Osteoblast (primary cell): ENCODE data around the gene DNAJB2. TPM values are rescaled to one million over a fixed set of nuclear protein-coding genes. Genes with fewer than 3 reads are reported as not detected.
A peak's percentile ranks its signal among the peaks of the same experiment; 100 is the strongest.

Experiments
- DNase-seq: peaks from one replicate; pipeline ENCODE4 v3.0.0; 2011; ENCODE audit warnings: low spot score, mixed read lengths; ENCODE audit not compliant: insufficient read length; ENCODE audit errors: missing footprints
- H2AFZ ChIP-seq: 2 replicates; pipeline ENCODE4 v1.6.0; 2011; ENCODE audit warnings: mild to moderate bottlenecking, low read length
- H3K27ac ChIP-seq: 2 replicates; pipeline ENCODE4 v1.5.1; 2011; ENCODE audit warnings: mild to moderate bottlenecking, low read depth, low read length, moderate library complexity
- H3K27me3 ChIP-seq: 2 replicates; pipeline ENCODE4 v1.6.0; 2012; ENCODE audit warnings: mild to moderate bottlenecking, control low read depth, inconsistent platforms, low read length, moderate library complexity; ENCODE audit not compliant: insufficient read depth
- H3K36me3 ChIP-seq: 2 replicates; pipeline ENCODE4 v1.5.1; 2011; ENCODE audit warnings: mild to moderate bottlenecking, low read length, control low read depth, moderate library complexity; ENCODE audit not compliant: insufficient read depth
- H3K4me1 ChIP-seq: 2 replicates; pipeline ENCODE4 v1.5.1; 2011; ENCODE audit warnings: mild to moderate bottlenecking, low read length, control low read depth, moderate library complexity; ENCODE audit not compliant: insufficient read depth
- H3K4me2 ChIP-seq: 2 replicates; pipeline ENCODE4 v1.6.0; 2011; ENCODE audit warnings: mild to moderate bottlenecking, low read length; ENCODE audit not compliant: insufficient read depth
- H3K4me3 ChIP-seq: fragments of 200-600 bp; sonication (generic); 3 replicates; pipeline ENCODE4 v1.5.1; 2012; ENCODE audit warnings: mild to moderate bottlenecking, low read length, inconsistent platforms; ENCODE audit not compliant: insufficient read depth
- H3K79me2 ChIP-seq: 2 replicates; pipeline ENCODE4 v1.6.0; 2012; ENCODE audit warnings: mild to moderate bottlenecking, low read length, control low read depth, inconsistent platforms; ENCODE audit not compliant: insufficient read depth
- H3K9me3 ChIP-seq: 2 replicates; pipeline ENCODE4 v1.5.1; 2011; ENCODE audit warnings: low read depth, low read length, control low read depth
- H4K20me1 ChIP-seq: 2 replicates; pipeline ENCODE4 v1.6.0; 2012; ENCODE audit warnings: mild to moderate bottlenecking, low read length, control low read depth; ENCODE audit not compliant: insufficient read depth
- total RNA-seq: library from RNA; depleted of rRNA; stranded (reverse); fragments of >200 nt; gene quantifications from 2 replicates; pipeline ENCODE4 v1.2.3, GENCODE V29; 2012
- TF ChIP-seq, protein P1 (sequence below): IDR thresholded peaks from 2 replicates; pipeline ENCODE4 v1.5.1; 2011; ENCODE audit warnings: mild to moderate bottlenecking, low read depth, low read length, moderate library complexity; ENCODE audit errors: extremely low read depth

The DNAJB2 gene
- total RNA-seq, 1 donor, result 41.3 TPM

- TF ChIP-seq, protein P1, sequence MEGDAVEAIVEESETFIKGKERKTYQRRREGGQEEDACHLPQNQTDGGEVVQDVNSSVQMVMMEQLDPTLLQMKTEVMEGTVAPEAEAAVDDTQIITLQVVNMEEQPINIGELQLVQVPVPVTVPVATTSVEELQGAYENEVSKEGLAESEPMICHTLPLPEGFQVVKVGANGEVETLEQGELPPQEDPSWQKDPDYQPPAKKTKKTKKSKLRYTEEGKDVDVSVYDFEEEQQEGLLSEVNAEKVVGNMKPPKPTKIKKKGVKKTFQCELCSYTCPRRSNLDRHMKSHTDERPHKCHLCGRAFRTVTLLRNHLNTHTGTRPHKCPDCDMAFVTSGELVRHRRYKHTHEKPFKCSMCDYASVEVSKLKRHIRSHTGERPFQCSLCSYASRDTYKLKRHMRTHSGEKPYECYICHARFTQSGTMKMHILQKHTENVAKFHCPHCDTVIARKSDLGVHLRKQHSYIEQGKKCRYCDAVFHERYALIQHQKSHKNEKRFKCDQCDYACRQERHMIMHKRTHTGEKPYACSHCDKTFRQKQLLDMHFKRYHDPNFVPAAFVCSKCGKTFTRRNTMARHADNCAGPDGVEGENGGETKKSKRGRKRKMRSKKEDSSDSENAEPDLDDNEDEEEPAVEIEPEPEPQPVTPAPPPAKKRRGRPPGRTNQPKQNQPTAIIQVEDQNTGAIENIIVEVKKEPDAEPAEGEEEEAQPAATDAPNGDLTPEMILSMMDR, result no peak
- Histone ChIP-seq H3K79me2 (no peaks in the 10 kb centered on the region), H4K20me1 (peaks cover 5% of the 10 kb centered on the region), H3K27ac (peak overlapping the region; percentile 50), H3K4me2 (peak overlapping the region; percentile 20), H2AFZ (no peak overlapping the region), H3K9me3 (no peaks in the 10 kb centered on the region), H3K27me3 (no peaks in the 10 kb centered on the region), H3K4me3 (no peak overlapping the region), H3K36me3 (peaks cover 10% of the 10 kb centered on the region), H3K4me1 (peaks cover 21% of the 10 kb centered on the region)
- no peak for DNase-seq
These were observed 10.0 kb downstream of the DNAJB2 start for GRCh38 chr2:219289195-219289536.

DNA sequence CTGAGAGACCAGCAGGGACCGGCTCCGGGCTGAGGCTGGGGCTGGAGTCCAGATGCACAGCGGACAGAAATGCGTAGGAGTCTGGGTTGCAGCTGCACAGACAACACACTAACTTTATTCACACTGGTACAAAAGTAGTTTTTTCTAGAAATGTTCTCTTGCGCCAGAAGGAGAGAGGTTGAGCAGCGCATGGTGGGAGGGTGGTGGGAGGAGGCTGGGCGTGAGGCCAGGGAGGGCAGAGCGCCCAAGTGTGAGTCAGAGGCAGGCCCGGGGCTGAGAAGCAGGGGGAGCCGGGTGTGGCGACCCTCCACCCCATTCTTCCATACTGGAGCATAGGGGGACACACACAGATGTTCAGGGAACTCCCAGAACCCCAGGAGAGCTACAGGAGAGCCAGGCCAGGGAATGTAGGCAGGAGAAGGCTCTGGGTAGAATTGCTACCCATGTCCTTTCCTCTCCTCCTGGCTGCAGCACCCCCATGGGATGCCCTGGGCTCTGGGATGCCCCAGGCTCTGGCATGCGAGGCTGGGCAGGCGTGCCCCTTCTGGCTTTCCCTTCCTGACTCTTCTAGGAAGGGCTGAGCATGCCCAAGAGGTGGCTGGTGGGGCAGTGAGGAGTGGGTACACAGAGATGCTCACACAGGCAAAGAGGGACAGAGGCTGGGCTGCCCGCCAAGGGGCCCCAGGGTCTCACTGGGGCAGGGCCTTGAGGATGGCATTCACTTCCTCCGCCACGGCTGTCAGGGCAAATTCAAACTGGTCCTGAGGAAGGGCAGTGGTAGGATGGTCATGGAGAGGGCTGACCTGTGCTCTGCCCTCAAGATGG is 10.6 kb downstream of the DNAJB2 start:
- no peaks in the 10 kb centered on the region for H3K79me2 ChIP-seq
- H3K36me3 ChIP-seq, result peaks cover 7% of the 10 kb centered on the region
- peak overlapping the region; percentile 50 for H3K27ac ChIP-seq
- peak overlapping the region; percentile 44 for H2AFZ ChIP-seq
- peak; percentile 98 for DNase-seq
- peak overlapping the region; percentile 20 for H3K4me2 ChIP-seq
- H4K20me1 ChIP-seq, result peaks cover 1% of the 10 kb centered on the region
- peaks cover 26% of the 10 kb centered on the region for H3K4me1 ChIP-seq
- no peaks in the 10 kb centered on the region for H3K9me3 ChIP-seq
- peak overlapping the region; percentile 12 for H3K4me3 ChIP-seq
- H3K27me3 ChIP-seq, result no peaks in the 10 kb centered on the region
- TF ChIP-seq, protein P1, result no peak

GRCh38 chr2:219290381-219291171 is 11.4 kb downstream of the DNAJB2 start:
- H3K79me2 ChIP-seq, result no peaks in the 10 kb centered on the region
- no peaks in the 10 kb centered on the region for H3K36me3 ChIP-seq
- H3K27me3 ChIP-seq, result no peaks in the 10 kb centered on the region
- no peak overlapping the region for H2AFZ ChIP-seq
- no peak overlapping the region for H3K4me3 ChIP-seq
- peaks cover 26% of the 10 kb centered on the region for H3K4me1 ChIP-seq
- H3K4me2 ChIP-seq, result peak overlapping the region; percentile 20
- no peak overlapping the region for H3K27ac ChIP-seq
- TF ChIP-seq, protein P1, result no peak
- DNase-seq, result no peak
- H3K9me3 ChIP-seq, result no peaks in the 10 kb centered on the region
- H4K20me1 ChIP-seq, result no peaks in the 10 kb centered on the region

GRCh38 chr2:219291394-219291793 is 12.2 kb downstream of the DNAJB2 start:
- Histone ChIP-seq H2AFZ (no peak overlapping the region), H3K4me2 (no peak overlapping the region), H3K9me3 (no peaks in the 10 kb centered on the region), H3K4me1 (peaks cover 23% of the 10 kb centered on the region), H3K27me3 (no peaks in the 10 kb centered on the region), H3K79me2 (no peaks in the 10 kb centered on the region), H3K27ac (no peak overlapping the region), H4K20me1 (no peaks in the 10 kb centered on the region), H3K4me3 (no peak overlapping the region), H3K36me3 (no peaks in the 10 kb centered on the region)
- no peak for DNase-seq
- TF ChIP-seq, protein P1, result no peak
